SU-DHL-6 (cell line): ENCODE results near the gene VASP.

ENCODE experiments used
- H2AFZ ChIP-seq: fragments of 200-600 bp; sonication (generic); 2 replicates; pipeline ENCODE4 v1.6.1; 2014; ENCODE audit warnings: low read depth, mild to moderate bottlenecking, moderate library complexity, mixed read lengths, antibody characterized with exemption, low read length; ENCODE audit not compliant: severe bottlenecking
- H3F3A ChIP-seq: fragments of 200-600 bp; shearing (Covaris generic); 2 replicates; pipeline ENCODE4 v1.6.0; 2016; ENCODE audit warnings: antibody characterized with exemption, mild to moderate bottlenecking; ENCODE audit not compliant: insufficient read depth
- H3K27ac ChIP-seq: fragments of 200-600 bp; sonication (generic); 2 replicates; pipeline ENCODE4 v1.5.1; 2016; ENCODE audit warnings: low read depth, mild to moderate bottlenecking, low read length, moderate library complexity, mixed read lengths
- H3K27me3 ChIP-seq: fragments of 200-600 bp; sonication (generic), shearing (Covaris generic); 2 replicates; pipeline ENCODE4 v1.6.0; 2014; ENCODE audit warnings: mild to moderate bottlenecking, low read length
- H3K36me3 ChIP-seq: fragments of 200-600 bp; sonication (generic); 2 replicates; pipeline ENCODE4 v1.6.1; 2014; ENCODE audit warnings: mild to moderate bottlenecking, low read length, mixed read lengths
- H3K4me2 ChIP-seq: fragments of 300-600, 200-600 bp; shearing (Covaris generic), sonication (generic); 2 replicates; pipeline ENCODE4 v1.6.0; 2014; ENCODE audit warnings: low read length, low read depth, mild to moderate bottlenecking; ENCODE audit not compliant: poor library complexity, severe bottlenecking
- H3K4me3 ChIP-seq: fragments of 200-600 bp; sonication (generic); 2 replicates; pipeline ENCODE4 v1.5.1; 2014; ENCODE audit warnings: antibody characterized with exemption, low read length, mild to moderate bottlenecking, mixed read lengths; ENCODE audit not compliant: insufficient read depth, poor library complexity, severe bottlenecking
- H3K79me2 ChIP-seq: fragments of 200-600 bp; sonication (generic); 2 replicates; pipeline ENCODE4 v1.6.1; 2014; ENCODE audit warnings: mild to moderate bottlenecking, low read length, moderate library complexity; ENCODE audit not compliant: insufficient read depth
- H3K9ac ChIP-seq: fragments of 200-600 bp; sonication (generic); 2 replicates; pipeline ENCODE4 v1.7.0; 2014; ENCODE audit warnings: mild to moderate bottlenecking, low read length
- H3K9me2 ChIP-seq: fragments of 200-600 bp; sonication (generic); replicated peaks from 2 replicates; pipeline ENCODE4 v1.6.1; 2014; ENCODE audit warnings: low read length; ENCODE audit not compliant: insufficient read depth
- H3K9me3 ChIP-seq: fragments of 200-600 bp; sonication (generic); 2 replicates; pipeline ENCODE4 v1.6.1; 2014; ENCODE audit warnings: low read length, mixed read lengths; ENCODE audit not compliant: insufficient read depth
- H4K20me1 ChIP-seq: fragments of 200-600 bp; sonication (generic); 2 replicates; pipeline ENCODE4 v1.6.1; 2014; ENCODE audit warnings: low read depth, mild to moderate bottlenecking, antibody characterized with exemption, low read length, moderate library complexity, mixed read lengths
- CTCF ChIP-seq: fragments of 200-600 bp; sonication (generic); IDR thresholded peaks from one replicate; pipeline ENCODE4 v1.5.1; 2017; ENCODE audit warnings: antibody characterized with exemption, mild to moderate bottlenecking, low read length, moderate library complexity; ENCODE audit not compliant: insufficient read depth, poor library complexity, severe bottlenecking
- EZH2phosphoT487 ChIP-seq: fragments of 200-600 bp; sonication (generic), shearing (Covaris generic); conservative IDR thresholded peaks from 2 replicates; pipeline ENCODE4 v1.6.1; 2018; ENCODE audit warnings: mild to moderate bottlenecking, antibody characterized with exemption, low read length, moderate library complexity, mixed read lengths

Gene VASP

GRCh38 chr19:45472563-45473366 lies 34.5 kb upstream of the VASP start:
- no peak overlapping the region for H3K4me2 ChIP-seq

GRCh38 chr19:45473367-45473681 lies 34.0 kb upstream of the VASP start:
- Histone ChIP-seq H3K4me2 (no peak overlapping the region), H3K79me2 (no peaks in the 10 kb centered on the region), H2AFZ (no peak overlapping the region), H3K9ac (no peak overlapping the region), H4K20me1 (no peaks in the 10 kb centered on the region), H3F3A (peaks cover 6% of the 10 kb centered on the region; the same call in 1 of the 2 replicates), H3K9me2 (no peaks in the 10 kb centered on the region), H3K27ac (no peak overlapping the region), H3K4me3 (no peak overlapping the region), H3K36me3 (no peaks in the 10 kb centered on the region), H3K9me3 (no peaks in the 10 kb centered on the region), H3K27me3 (no peaks in the 10 kb centered on the region)
- TF ChIP-seq EZH2phosphoT487 = no peak
- no peak for TF ChIP-seq CTCF

More at GRCh38 chr19:45472563-45473366, 34.5 kb upstream of the VASP start:
- Histone ChIP-seq H4K20me1 (no peaks in the 10 kb centered on the region), H3K9me2 (no peaks in the 10 kb centered on the region), H3F3A (peaks cover 7% of the 10 kb centered on the region; the same call in 1 of the 2 replicates), H3K36me3 (no peaks in the 10 kb centered on the region), H3K9me3 (no peaks in the 10 kb centered on the region), H3K9ac (no peak overlapping the region), H3K4me3 (no peak overlapping the region), H3K27ac (no peak overlapping the region), H2AFZ (no peak overlapping the region), H3K27me3 (no peaks in the 10 kb centered on the region), H3K79me2 (no peaks in the 10 kb centered on the region)
- TF ChIP-seq CTCF (no peak), EZH2phosphoT487 (no peak)

GRCh38 chr19:45473682-45474605 lies 33.3 kb upstream of the VASP start:
- H3K4me3 ChIP-seq = no peak overlapping the region
- H3K9ac ChIP-seq = no peak overlapping the region

More at GRCh38 chr19:45473682-45474605, 33.3 kb upstream of the VASP start:
- Histone ChIP-seq H3K36me3 (no peaks in the 10 kb centered on the region), H3K79me2 (no peaks in the 10 kb centered on the region), H3K9me3 (no peaks in the 10 kb centered on the region), H3K9me2 (no peaks in the 10 kb centered on the region), H3K4me2 (no peak overlapping the region), H3K27me3 (no peaks in the 10 kb centered on the region), H3F3A (peaks cover 10% of the 10 kb centered on the region), H2AFZ (no peak overlapping the region), H4K20me1 (no peaks in the 10 kb centered on the region), H3K27ac (no peak overlapping the region)
- TF ChIP-seq EZH2phosphoT487 (no peak), CTCF (no peak)
